Measurements from ENCODE around the gene GCK.

GCK gene

DNA sequence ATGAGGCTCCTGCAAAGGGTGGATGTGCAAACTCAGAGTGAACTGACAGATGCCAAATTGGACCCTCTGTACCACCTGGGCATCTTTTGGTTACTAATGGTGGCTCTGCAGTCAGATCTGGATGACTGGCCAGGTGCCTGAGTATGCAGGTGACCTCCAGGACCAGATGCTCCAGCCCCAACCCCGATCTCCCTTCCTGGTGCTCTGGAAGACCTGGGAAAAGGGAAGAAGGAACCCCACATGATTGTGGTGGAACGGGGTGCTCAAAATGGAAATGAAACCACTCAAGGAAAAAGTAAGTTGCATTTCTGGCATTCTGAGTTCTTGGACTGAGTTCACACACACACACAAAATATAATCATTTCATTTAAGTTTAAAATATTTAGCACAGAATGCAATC lies 94.9 kb downstream of the GCK start:
- DNase-seq (ENCODE audit: low read depth in 2 of 3, low spot score in 1 of 3): no peak
